Stimulated activated CD8-positive, alpha-beta memory T cell treated with anti-CD3 and anti-CD28 coated beads, Interleukin-7, amount 100 ng/mL, for 24 hours (primary cell): ENCODE results near the gene HCN1.

ENCODE experiments used
- DNase-seq: peaks from one replicate; pipeline ENCODE4 v3.0.0-alpha.2; 2020; ENCODE audit warnings: low read depth

Gene HCN1

DNA sequence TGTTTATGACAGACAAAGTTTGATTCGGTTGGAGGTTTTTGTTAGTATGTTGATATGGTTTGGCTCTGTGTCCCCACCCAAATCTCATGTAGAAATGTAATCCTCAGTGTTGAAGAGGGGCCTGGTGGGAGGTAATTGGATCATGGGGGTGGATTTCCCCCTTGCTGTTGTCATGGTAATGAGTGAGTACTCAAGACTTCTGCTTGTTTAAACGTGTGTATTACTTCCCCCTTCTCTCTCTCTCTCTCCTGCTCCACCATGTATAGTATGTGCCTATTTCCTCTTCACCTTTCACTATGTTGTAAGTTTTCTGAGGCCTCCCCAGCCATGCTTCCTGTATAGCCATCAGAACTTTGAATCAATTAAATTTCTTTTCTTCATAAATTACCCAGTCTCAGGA is 415.1 kb downstream of the HCN1 start:
- DNase-seq: no peak

GRCh38 chr5:45279109-45279508 is 417.1 kb downstream of the HCN1 start:
- DNase-seq: no peak

DNA sequence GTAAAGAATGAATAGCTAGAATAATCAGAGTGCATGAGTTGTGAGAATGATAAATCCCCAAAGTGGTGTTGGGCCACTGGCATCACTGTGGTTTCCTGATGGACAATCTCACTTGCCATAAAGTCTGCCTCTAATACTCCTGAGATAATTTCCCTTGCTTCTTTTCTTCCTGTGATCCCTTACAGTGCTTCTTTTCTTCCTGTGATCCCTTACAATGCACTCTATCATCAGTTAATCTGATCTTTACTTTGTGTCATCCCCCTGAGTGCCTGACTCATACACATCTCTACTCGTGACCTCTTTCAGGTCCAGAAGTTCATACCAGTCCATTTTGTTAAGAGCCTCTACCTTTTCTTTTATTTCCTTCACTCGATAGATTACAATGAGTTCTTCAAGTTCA is 418.3 kb downstream of the HCN1 start:
- no peak for DNase-seq

DNA sequence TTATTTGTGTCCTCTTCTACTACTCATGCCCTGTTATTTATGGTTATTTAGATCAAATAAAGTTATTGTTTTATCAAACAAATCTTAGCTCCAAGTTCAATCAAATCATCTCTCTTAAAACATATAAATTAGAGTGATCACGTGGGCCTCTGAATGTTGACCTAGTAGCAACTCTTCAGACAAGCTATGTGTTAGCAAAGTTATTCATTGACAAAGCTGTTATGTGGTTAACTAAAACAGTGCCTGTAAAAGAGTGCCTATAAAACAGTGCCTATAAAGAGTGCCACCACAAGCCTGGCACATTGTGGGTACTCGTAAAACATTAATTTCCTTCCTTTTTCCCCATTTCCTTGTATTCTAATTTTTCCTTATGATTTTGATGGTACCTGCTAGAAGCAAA is 421.9 kb downstream of the HCN1 start:
- no peak for DNase-seq

GRCh38 chr5:45271626-45272025 is 424.6 kb downstream of the HCN1 start:
- no peak for DNase-seq

- DNase-seq: no peak
These were observed 431.7 kb downstream of the HCN1 start for GRCh38 chr5:45264447-45264846.

DNA sequence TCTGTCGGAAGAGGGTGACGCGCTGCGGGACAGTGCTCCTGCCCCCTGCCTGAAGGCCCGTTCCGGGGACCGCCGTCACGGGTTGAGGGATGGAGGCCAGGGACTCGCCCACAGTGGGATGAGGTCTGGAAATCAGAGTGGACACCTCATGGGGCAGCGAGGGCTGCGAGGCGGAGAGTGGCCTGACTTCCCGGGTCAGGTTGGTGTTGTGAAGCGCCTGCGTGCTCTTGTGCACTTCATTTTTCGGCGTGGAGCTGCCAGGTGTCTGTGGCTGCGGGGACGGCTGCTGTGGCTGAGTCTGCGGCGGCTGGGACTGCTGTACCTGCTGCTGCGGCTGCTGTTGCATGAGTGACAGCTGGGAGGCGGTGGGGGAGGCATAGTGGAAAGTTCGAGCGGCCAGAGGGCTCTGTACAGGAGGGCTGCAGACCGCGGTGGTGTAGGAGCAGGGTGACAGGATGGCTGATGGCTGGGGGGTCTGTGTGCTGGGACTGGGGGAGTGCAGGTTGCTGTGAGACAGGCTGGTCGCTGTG is 434.1 kb downstream of the HCN1 start:
- DNase-seq: no peak

DNA sequence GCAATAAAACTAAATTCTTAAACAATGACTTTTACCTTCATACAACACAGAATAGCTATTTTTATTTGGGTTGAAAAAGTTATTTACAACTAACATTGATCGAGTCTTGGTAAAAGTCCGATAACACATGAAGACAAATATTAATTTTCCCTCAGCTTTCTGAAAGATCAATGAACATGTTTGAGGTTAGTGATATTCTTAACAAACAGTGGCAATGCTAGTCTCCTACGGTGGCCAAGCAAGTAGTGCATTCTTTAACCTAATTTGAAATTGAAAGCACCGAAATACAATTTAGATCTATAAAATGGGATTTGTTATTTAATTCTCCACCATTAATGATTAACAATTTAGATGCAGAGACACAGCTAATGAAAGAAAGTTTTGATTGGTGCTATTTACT is 435.1 kb downstream of the HCN1 start:
- DNase-seq: no peak

DNA sequence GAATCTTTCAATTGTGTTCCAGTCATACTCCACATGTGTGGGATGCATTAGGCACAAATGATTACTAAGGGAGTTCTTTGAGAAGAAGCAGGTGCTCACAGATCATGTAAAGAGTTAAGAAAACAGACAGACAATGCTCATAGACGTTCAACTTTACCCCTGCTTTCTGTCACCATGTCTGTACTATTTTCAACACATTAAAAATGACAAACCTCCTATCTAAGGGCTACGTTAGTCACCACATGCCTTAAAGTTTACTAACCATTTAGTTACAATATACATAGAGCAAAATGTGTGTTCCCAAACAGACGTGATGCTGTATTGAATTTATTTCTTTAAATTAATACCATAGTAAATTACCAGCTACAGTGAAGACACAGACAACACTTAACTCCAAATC is 435.9 kb downstream of the HCN1 start:
- no peak for DNase-seq

DNA sequence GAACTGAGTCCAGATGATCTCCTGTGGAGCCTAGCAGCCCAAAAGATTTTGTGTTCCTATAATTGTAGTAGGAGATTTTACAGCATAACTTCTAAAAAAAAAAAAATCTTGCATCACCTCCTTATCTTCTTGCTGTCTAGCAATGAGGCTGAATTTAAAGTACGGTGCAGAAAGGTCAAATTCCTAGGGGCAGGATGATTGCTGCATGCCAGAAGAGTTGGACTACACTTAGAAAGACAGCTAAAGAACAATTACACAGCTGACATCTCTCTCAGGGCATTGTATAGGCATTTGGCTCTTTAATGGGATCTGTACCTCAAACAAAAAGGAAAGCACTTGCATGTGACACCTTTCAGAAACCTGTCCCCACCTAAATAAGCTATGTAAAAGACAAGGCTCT is 443.2 kb downstream of the HCN1 start:
- no peak for DNase-seq

DNA sequence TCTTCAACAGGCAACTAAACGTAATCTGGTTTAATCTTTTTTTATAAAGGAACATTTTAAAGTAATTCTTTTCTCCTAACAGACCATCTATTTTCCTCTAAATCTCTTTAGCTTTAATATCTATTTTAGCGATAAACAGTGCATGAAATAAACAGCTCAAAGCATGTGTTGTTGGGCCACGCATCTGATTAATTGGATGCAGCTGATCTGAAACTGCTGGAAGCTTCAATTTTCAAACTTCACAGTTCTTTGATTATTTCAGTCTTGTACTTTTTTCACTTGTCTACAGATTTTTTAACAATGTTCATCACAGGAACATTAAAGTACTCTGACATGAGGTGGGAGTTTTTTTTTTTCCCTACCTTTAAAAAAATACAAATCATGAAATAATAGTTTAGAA is 443.6 kb downstream of the HCN1 start:
- no peak for DNase-seq

DNA sequence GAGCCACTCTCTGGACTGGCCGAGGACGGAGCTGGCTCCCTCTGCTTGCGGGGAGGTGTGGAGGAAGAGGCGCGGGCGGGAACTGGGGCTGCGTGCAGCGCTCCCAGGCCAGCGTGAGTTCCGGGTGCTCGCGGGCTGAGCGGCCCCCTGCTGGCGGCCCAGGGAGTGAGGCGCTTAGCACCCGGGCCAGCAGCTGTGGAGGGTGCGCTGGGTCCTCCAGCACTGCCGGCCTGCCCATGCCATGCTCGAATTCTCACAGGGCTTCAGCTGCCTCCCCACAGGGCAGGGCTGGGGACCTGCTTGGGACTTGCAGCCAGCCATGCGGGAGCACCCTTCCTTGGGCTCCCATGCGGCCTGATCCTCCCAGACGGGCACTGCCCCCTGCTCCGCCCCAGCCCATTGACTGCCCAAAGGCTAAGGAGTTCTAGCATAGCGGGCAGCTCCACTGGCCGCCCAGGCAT is 470.6 kb downstream of the HCN1 start:
- DNase-seq: no peak

GRCh38 chr5:45205403-45205961 is 490.7 kb downstream of the HCN1 start:
- no peak for DNase-seq
